Neural crest cell (in vitro differentiated cells): ENCODE data around the gene TEX2. TPM values are rescaled to one million over a fixed set of nuclear protein-coding genes. Genes with fewer than 3 reads are reported as not detected.

ENCODE experiments used
- DNase-seq: peaks from one replicate; pipeline ENCODE4 v3.0.0; 2021; ENCODE audit warnings: low read depth, mixed read lengths, low spot score
- H3K27ac Mint-ChIP-seq: one replicate; pipeline ENCODE4 v1.8.0; 2021; ENCODE audit warnings: mild to moderate bottlenecking, mixed read lengths; ENCODE audit not compliant: unreplicated experiment
- H3K27me3 Mint-ChIP-seq: 2 replicates; pipeline ENCODE4 v1.8.0; 2021; ENCODE audit warnings: low read depth, mild to moderate bottlenecking, mixed read lengths
- H3K36me3 Mint-ChIP-seq: 2 replicates; pipeline ENCODE4 v1.8.0; 2021; ENCODE audit warnings: low read depth, mild to moderate bottlenecking, mixed read lengths
- H3K4me1 Mint-ChIP-seq: 2 replicates; pipeline ENCODE4 v1.8.0; 2021; ENCODE audit warnings: mixed read lengths
- H3K4me3 Mint-ChIP-seq: one replicate; pipeline ENCODE4 v1.8.0; 2021; ENCODE audit warnings: mild to moderate bottlenecking, mixed read lengths
- H3K9me3 Mint-ChIP-seq: 2 replicates; pipeline ENCODE4 v1.8.0; 2021; ENCODE audit warnings: mixed read lengths
- total RNA-seq: library from RNA; stranded (reverse); gene quantifications from 2 replicates; pipeline ENCODE4 v1.2.1, GENCODE V29; 2021
- TF ChIP-seq, protein P1 (sequence below): fragments of 200-600 bp; sonication (generic); conservative IDR thresholded peaks from 2 replicates; pipeline ENCODE4 v1.5.0; 2021; ENCODE audit warnings: antibody characterized with exemption, mild to moderate bottlenecking

TEX2 gene
- total RNA-seq, 1 donor from 2014 or later: 19.2 TPM

- Mint-ChIP-seq H3K9me3 (no peaks in the 10 kb centered on the region), H3K27ac (peak within 1 kb of the TSS; percentile 83), H3K36me3 (no peaks in the 10 kb centered on the region), H3K4me1 (peaks cover 17% of the 10 kb centered on the region), H3K4me3 (peak within 1 kb of the TSS; percentile 90), H3K27me3 (peaks cover 15% of the 10 kb centered on the region)
- TF ChIP-seq, protein P1, sequence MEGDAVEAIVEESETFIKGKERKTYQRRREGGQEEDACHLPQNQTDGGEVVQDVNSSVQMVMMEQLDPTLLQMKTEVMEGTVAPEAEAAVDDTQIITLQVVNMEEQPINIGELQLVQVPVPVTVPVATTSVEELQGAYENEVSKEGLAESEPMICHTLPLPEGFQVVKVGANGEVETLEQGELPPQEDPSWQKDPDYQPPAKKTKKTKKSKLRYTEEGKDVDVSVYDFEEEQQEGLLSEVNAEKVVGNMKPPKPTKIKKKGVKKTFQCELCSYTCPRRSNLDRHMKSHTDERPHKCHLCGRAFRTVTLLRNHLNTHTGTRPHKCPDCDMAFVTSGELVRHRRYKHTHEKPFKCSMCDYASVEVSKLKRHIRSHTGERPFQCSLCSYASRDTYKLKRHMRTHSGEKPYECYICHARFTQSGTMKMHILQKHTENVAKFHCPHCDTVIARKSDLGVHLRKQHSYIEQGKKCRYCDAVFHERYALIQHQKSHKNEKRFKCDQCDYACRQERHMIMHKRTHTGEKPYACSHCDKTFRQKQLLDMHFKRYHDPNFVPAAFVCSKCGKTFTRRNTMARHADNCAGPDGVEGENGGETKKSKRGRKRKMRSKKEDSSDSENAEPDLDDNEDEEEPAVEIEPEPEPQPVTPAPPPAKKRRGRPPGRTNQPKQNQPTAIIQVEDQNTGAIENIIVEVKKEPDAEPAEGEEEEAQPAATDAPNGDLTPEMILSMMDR: no peak
- DNase-seq: peak; percentile 81
Observed at GRCh38 chr17:64129765-64130558, 133.1 kb downstream of the TEX2 start, which contains the start of gene ERN1. Gene ERN1 (minus strand): TSS chr17:64130144. CDS start chr17:64130029, 115 bp downstream.

DNA sequence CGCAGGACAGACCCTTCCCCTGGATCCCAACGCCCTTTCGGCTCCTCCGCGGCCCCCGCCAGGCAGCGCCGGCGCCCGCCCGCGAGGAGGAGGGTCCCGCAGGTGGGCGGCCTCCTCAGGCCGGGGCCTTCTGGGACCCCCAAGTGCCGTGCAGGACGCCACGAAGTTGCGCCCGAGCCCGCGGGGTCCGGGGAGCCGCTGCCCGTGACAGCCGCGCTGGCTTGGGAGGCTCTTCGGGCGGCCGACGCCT is 133.6 kb downstream of the TEX2 start:
- Mint-ChIP-seq H3K27ac (no peak overlapping the region), H3K4me3 (peak overlapping the region; percentile 90), H3K4me1 (peaks cover 17% of the 10 kb centered on the region), H3K27me3 (peaks cover 15% of the 10 kb centered on the region), H3K36me3 (no peaks in the 10 kb centered on the region), H3K9me3 (no peaks in the 10 kb centered on the region)
- TF ChIP-seq, protein P1: no peak
- no peak for DNase-seq

DNA sequence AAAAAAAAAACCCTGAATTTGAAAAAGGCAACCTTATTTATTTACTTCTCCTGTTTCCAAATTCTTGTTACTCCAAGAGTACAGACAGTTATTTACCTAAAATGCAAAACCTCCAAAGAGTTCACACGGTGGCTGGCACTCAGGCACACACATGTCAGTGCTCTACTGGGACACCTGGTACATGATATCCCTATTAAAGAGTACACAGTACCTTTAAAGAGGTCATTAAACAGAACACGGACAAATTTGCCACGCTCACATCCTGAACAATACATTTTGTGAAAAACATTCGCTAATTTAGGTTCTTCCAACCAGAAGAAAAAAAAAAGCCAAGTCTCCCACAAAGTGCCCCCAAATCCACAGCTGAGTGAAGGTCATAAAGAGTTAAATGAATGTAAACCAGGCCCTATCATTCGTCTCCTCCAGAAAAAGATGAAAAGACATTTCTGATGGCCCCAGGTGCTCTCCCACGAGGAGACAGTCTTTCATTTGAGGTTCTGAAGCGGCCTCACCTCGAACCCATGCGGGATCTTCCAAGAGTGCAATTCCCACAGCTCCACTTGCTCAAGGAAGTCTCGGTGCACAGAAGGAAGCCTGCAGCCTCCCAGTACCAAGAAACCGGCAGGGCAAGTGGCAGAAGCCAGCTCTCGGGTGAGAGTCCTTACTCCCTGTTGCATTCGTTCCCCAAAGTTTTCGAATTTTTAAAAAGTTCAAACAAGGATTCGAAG is 134.1 kb downstream of the TEX2 start:
- Mint-ChIP-seq H3K4me1 (peaks cover 17% of the 10 kb centered on the region), H3K27me3 (peaks cover 15% of the 10 kb centered on the region), H3K27ac (peak overlapping the region; percentile 47), H3K4me3 (peak overlapping the region; percentile 90), H3K36me3 (no peaks in the 10 kb centered on the region), H3K9me3 (peaks cover 1% of the 10 kb centered on the region)
- no peak for DNase-seq
- TF ChIP-seq, protein P1: no peak

- Mint-ChIP-seq H3K4me3 (peak overlapping the region; percentile 55), H3K27me3 (peaks cover 15% of the 10 kb centered on the region), H3K4me1 (peaks cover 17% of the 10 kb centered on the region), H3K36me3 (no peaks in the 10 kb centered on the region), H3K27ac (no peak overlapping the region), H3K9me3 (peaks cover 2% of the 10 kb centered on the region)
- TF ChIP-seq, protein P1: no peak
- DNase-seq: no peak
Observed at GRCh38 chr17:64126918-64127317, 136.1 kb downstream of the TEX2 start.

GRCh38 chr17:64125937-64126336 is 137.1 kb downstream of the TEX2 start:
- Mint-ChIP-seq H3K9me3 (peaks cover 2% of the 10 kb centered on the region), H3K4me1 (peaks cover 14% of the 10 kb centered on the region), H3K4me3 (peak overlapping the region; percentile 25), H3K27me3 (peaks cover 11% of the 10 kb centered on the region), H3K36me3 (no peaks in the 10 kb centered on the region), H3K27ac (no peak overlapping the region)
- TF ChIP-seq, protein P1: no peak
- DNase-seq: no peak
